ENCODE data around the gene MDM2. TPM values are rescaled to one million over a fixed set of nuclear protein-coding genes. Genes with fewer than 3 reads are reported as not detected.

MDM2 gene
- polyA plus RNA-seq, 3 donors = 16.2 to 39.9 (median 27.6) TPM

GRCh38 chr12:68825569-68826217 lies 17.7 kb downstream of the MDM2 start:
- no peaks in the 10 kb centered on the region for H3K9me3 ChIP-seq (replicated peaks in 1 of 2; ENCODE audit: control insufficient read depth in 1 of 2, insufficient read depth in 1 of 2, low read length in 2 of 2)
- no peak overlapping the region for H2AFZ ChIP-seq (ENCODE audit: insufficient read depth, low read depth, low read length, poor library complexity, severe bottlenecking)
- Mint-ChIP-seq H3K4me1 (peaks cover 7% of the 10 kb centered on the region), H3K27ac (peak overlapping the region in 4 of 7 donors; percentile 0 to 87 (median 70)), H3K27me3 (ENCODE audit: low read depth in 3 of 3) (peaks cover 0 to 2% (median 0%) of the 10 kb centered on the region in 3 donors), H3K36me3 (peaks cover 66 to 91% of the 10 kb centered on the region in 2 donors), H3K9me3 (peaks cover 0 to 3% (median 0%) of the 10 kb centered on the region in 7 donors), H3K4me3 (no peak overlapping the region)
- H3K79me2 ChIP-seq (ENCODE audit: insufficient read depth, low read length) = peaks cover 18% of the 10 kb centered on the region
- no peak overlapping the region for H3K4me3 ChIP-seq (replicated peaks in 1 of 3; ENCODE audit: low read depth in 2 of 3, low read length in 3 of 3)
- TF ChIP-seq CTCF (IDR thresholded peaks at IDR 0.05) = no peak
- H3K27ac ChIP-seq (ENCODE audit: low read depth in 1 of 2, low read length in 2 of 2) = peak overlapping the region in 1 of 2 donors; percentile 26
- DNase-seq = no peak
- WGBS (ENCODE audit: insufficient coverage) = 95% methylated on average over 10 of the region's 11 CpGs
- H3K4me1 ChIP-seq (ENCODE audit: control insufficient read depth in 1 of 2, insufficient read depth in 2 of 2, low read length in 2 of 2) = no peaks in the 10 kb centered on the region
- peaks cover 88% of the 10 kb centered on the region for H4K20me1 ChIP-seq (ENCODE audit: insufficient read depth, low read length)
- no peak overlapping the region for H3K4me2 ChIP-seq (replicated peaks; ENCODE audit: extremely low read depth, low read length, poor library complexity, severe bottlenecking)
- peaks cover 83 to 100% of the 10 kb centered on the region in 2 donors for H3K36me3 ChIP-seq (replicated peaks in 1 of 2; ENCODE audit: control insufficient read depth in 1 of 2, insufficient read depth in 2 of 2, low read length in 2 of 2)
- intact Hi-C loops (cut with micrococcal nuclease) = loop anchor here in 1 of 2 donors (10.0 kb wide), 1 partner anchor 51 kb away; no protein-coding TSS in a partner anchor
- no peaks in the 10 kb centered on the region for H3K27me3 ChIP-seq (ENCODE audit: control insufficient read depth in 2 of 2, insufficient read depth in 2 of 2, low read length in 2 of 2)
- H3K9ac ChIP-seq (ENCODE audit: insufficient read depth, low read length, poor library complexity, severe bottlenecking) = no peak overlapping the region

GRCh38 chr12:68827895-68828671 lies 20.1 kb downstream of the MDM2 start:
- peaks cover 81% of the 10 kb centered on the region for H4K20me1 ChIP-seq (ENCODE audit: insufficient read depth, low read length)
- H3K79me2 ChIP-seq (ENCODE audit: insufficient read depth, low read length) = peaks cover 15% of the 10 kb centered on the region
- H3K4me3 Mint-ChIP-seq = no peak overlapping the region
- H3K9me3 Mint-ChIP-seq = peaks cover 0 to 3% (median 0%) of the 10 kb centered on the region in 7 donors
- H3K27ac Mint-ChIP-seq = peak overlapping the region in 4 of 7 donors; percentile 13 to 70 (median 62)
- no peak overlapping the region for H3K4me3 ChIP-seq (replicated peaks in 1 of 3; ENCODE audit: low read depth in 2 of 3, low read length in 3 of 3)
- no peak overlapping the region for H3K4me2 ChIP-seq (replicated peaks; ENCODE audit: extremely low read depth, low read length, poor library complexity, severe bottlenecking)
- no peak overlapping the region for H3K27ac ChIP-seq (ENCODE audit: low read depth in 1 of 2, low read length in 2 of 2)
- intact Hi-C loops (cut with micrococcal nuclease) = loop anchor here in 1 of 2 donors (10.0 kb wide), 1 partner anchor 53 kb away; no protein-coding TSS in a partner anchor
- H3K4me1 Mint-ChIP-seq = no peaks in the 10 kb centered on the region
- no peak overlapping the region for H3K9ac ChIP-seq (ENCODE audit: insufficient read depth, low read length, poor library complexity, severe bottlenecking)
- TF ChIP-seq CTCF (IDR thresholded peaks at IDR 0.05) = no peak
- H3K36me3 ChIP-seq (replicated peaks in 1 of 2; ENCODE audit: control insufficient read depth in 1 of 2, insufficient read depth in 2 of 2, low read length in 2 of 2) = peaks cover 77 to 96% of the 10 kb centered on the region in 2 donors
- no peak for DNase-seq
- H3K36me3 Mint-ChIP-seq = peaks cover 66 to 91% of the 10 kb centered on the region in 2 donors
- H3K27me3 Mint-ChIP-seq (ENCODE audit: low read depth in 3 of 3) = peaks cover 0 to 2% (median 0%) of the 10 kb centered on the region in 3 donors
- H3K27me3 ChIP-seq (ENCODE audit: control insufficient read depth in 2 of 2, insufficient read depth in 2 of 2, low read length in 2 of 2) = no peaks in the 10 kb centered on the region
- 89% methylated on average over 2 of the region's 5 CpGs for WGBS (ENCODE audit: insufficient coverage)
- H2AFZ ChIP-seq (ENCODE audit: insufficient read depth, low read depth, low read length, poor library complexity, severe bottlenecking) = no peak overlapping the region
- no peaks in the 10 kb centered on the region for H3K9me3 ChIP-seq (replicated peaks in 1 of 2; ENCODE audit: control insufficient read depth in 1 of 2, insufficient read depth in 1 of 2, low read length in 2 of 2)
- H3K4me1 ChIP-seq (ENCODE audit: control insufficient read depth in 1 of 2, insufficient read depth in 2 of 2, low read length in 2 of 2) = no peaks in the 10 kb centered on the region
